Stimulated activated CD8-positive, alpha-beta memory T cell treated with anti-CD3 and anti-CD28 coated beads, Interleukin-15, amount 100 ng/mL, for 4 hours (primary cell): ENCODE results near the gene FAM53B.

Experiments used
- DNase-seq, 2 donors: peaks; one replicate each; pipeline ENCODE4 v3.0.0-alpha.2; 2020; ENCODE audit warnings: low read depth in 2 of 2

FAM53B gene

GRCh38 chr10:124728071-124728829 lies 15.9 kb downstream of the FAM53B start:
- no peak for DNase-seq

- no peak for DNase-seq
Observed at GRCh38 chr10:124727361-124727960, 16.7 kb downstream of the FAM53B start.

DNA sequence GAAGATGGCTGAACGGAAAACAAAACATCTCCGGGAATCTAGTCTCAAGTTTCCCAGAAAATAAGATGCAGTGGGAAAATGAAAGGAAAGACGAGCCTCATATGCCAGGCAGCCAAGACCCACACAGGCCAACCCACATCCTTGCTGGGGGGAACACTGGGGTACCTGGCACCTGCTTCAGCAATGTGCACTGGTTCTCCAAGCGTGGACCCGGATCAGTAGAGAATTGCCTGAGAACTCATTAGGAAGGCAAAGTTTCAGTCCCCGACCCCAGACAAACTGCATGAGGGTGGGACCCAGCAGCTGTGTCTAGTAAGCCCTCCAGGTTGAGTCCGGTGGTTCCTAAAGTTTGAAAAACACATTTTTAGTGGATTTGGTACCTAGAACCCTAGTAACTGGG lies 18.4 kb downstream of the FAM53B start:
- DNase-seq, result no peak

DNA sequence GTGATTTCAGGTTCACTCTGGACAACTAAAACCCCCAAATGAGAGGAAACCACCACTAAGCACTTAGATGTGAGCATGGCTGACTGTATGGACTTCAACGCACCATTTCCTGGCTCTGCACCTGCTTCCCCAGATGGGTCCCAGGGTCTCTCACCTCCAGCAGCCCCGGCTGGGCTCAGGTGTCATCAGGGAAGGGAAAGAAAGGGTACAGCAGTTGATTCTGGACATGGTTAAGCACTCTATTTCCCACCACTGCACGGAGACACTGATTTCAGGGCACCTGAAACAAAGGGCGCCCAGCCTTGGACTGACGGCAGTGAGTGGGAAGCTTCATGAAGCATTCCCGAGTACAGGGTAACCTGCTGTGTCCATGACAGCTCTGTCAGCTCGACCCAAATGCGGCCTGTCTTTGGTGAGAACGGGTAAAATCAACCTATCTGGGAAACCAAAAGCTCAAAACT lies 19.0 kb downstream of the FAM53B start:
- DNase-seq, result no peak

DNA sequence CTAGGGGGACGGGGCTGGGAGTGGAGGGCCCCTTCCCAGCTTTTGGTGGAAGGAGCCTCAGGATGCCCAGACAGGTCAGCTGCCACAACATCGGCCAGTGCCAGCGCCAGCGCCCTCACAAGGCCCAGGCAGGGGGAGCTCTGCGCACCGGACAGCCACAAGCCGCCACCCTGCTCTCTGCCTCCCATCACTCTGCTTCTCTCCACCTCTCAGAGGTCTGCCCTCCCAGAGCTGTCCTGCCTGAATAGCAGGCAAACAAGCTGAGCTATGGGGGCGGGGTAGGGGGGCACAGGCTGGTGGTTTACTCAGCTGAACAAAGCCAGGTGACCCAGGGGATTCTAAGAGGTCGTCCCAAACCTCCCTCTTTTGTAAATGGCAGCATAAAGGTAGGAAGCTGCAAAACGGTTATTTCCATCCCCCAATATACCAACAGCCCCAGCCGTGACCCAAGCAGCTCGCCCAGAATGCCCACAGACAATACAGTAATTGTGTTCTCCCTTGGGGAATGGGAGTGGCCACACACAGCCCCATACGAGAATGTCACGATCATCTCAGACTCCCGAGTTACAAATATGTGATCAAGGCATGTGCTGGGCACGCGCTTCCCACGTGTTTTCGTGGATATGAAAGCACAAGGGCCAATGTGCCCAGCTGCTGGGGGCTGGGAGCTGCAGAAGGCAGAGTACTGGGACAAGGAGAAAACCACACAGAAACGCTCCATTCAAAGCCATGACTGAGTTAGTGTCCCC lies 19.7 kb downstream of the FAM53B start:
- no peak for DNase-seq

DNA sequence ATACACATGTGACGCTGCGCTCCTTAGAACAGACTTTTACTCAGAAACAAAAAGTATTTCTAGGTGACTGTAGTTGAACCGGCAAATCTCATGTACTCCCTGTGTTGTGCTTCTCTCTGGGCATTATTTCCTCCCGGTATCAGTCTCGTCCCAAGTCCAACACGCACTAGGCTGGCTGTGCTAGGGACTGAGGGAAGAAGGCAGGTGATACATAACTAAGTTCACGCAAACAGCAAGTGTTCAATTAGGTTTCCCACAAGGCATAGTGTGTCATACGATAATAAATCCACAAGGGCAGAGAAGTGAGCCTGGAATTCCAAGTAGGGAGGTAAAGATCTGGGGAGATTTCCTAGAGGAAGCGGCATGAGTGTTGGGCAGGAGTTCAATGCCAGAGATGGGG lies 20.4 kb downstream of the FAM53B start:
- DNase-seq, result no peak

DNA sequence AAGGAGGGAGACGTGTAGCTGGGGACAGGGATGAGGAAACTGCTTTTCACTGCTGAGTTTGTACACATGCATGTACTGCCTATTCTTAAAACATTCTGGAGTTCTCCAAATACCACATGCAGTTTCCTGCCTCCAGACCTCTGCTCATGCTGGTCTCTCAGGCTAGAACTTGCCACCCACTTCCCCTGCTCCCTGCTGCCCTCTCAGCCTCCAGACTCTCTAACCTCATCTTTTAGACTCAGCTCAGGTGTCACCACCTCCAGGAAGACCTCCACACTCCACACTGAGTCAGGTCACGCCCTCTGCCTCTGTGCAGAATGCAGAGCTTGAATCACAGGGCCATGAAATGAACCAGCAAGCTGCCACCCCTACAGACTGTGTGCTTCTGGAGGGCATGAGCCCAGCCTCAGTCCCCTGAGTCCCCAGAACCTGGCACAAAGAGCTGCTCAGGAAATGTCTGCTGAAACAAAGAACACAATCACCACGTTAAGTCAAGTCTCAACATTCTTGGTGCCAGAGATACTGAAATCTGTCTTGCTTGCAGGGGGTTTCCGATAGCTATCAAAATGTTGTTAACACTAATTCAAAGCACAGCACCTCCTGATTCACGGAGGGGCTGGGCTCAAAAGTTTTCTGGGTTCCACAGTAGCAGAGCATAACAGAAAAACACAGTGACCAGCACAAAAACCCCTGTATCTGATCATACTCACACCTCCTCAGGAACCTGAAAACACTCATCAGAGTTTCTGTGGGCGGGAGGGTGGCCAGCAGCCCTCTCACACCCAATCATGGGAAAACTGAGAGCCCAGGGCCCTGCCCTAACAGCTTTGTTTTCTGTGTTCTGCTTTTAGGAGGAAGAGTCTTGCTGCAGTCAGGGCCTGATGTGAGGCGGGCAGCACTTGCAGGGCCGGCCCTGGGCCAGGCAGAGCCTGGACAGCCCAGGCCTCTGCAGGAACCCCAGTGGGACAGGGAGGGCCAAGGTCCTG lies 21.1 kb downstream of the FAM53B start:
- DNase-seq, result no peak

DNA sequence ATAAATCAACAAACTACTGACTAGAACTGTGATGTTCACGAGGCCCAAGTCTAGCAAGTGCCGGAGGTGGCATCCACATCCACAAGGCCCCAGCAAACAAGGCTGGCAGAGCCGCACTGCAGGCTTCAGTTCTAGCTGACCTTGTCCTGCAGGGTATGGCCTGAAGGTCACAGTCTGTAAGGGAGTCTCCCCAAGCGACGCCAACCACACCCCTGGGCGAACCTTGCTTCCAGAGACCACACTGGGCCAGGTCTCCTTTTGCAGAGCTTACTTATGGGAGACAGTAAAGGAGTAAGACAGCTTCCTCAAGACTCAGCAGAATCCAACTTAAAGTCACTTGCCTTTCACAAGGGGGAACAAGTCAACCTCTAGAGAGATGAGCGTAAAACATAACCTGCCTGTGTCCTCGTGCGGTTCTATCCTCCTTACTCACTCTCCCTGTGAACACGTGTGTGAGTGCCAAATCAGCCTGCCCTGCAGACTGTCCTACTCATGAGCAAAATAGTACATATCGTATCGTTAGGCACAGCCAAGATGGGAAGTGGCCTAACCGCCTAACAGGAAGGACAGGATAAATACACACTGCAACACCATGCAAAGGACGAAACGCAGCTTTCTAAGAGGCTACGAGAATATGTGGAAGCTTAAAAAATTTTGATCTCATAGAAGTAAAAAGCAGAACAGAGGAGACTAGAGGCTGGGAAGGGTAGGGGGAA lies 22.7 kb downstream of the FAM53B start:
- DNase-seq, result no peak

- peak in 1 of 2 donors; percentile 53 for DNase-seq
Observed at GRCh38 chr10:124719213-124719851, 24.8 kb downstream of the FAM53B start.

- DNase-seq, result peak; percentile 54 to 75
Observed at GRCh38 chr10:124717911-124718741, 26.1 kb downstream of the FAM53B start.

GRCh38 chr10:124717041-124717757 lies 27.0 kb downstream of the FAM53B start:
- no peak for DNase-seq

DNA sequence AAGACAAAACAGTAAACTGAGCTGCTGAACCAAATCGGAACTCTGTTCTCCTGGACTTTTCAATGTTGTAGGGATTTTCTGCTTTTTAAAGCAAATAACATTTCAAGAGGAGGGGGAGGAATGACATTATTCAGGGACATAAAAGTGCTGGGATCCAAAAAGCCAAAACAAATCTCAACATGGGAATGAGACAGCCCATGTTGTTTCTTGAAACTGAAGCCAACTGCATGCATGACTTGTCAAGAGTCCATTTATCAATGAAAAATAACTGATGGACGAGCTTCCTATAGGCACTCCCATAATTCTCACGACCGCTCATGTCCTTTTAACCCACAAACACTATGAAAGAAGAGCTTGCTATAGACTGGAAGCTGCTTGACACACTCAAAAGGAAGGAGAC lies 27.8 kb downstream of the FAM53B start:
- no peak for DNase-seq

GRCh38 chr10:124715439-124715838 lies 28.7 kb downstream of the FAM53B start:
- DNase-seq, result no peak

- DNase-seq, result no peak
Observed at GRCh38 chr10:124713679-124714255, 30.4 kb downstream of the FAM53B start.

- no peak for DNase-seq
Observed at GRCh38 chr10:124712704-124713407, 31.3 kb downstream of the FAM53B start.

GRCh38 chr10:124711145-124711544 lies 33.0 kb downstream of the FAM53B start:
- no peak for DNase-seq

DNA sequence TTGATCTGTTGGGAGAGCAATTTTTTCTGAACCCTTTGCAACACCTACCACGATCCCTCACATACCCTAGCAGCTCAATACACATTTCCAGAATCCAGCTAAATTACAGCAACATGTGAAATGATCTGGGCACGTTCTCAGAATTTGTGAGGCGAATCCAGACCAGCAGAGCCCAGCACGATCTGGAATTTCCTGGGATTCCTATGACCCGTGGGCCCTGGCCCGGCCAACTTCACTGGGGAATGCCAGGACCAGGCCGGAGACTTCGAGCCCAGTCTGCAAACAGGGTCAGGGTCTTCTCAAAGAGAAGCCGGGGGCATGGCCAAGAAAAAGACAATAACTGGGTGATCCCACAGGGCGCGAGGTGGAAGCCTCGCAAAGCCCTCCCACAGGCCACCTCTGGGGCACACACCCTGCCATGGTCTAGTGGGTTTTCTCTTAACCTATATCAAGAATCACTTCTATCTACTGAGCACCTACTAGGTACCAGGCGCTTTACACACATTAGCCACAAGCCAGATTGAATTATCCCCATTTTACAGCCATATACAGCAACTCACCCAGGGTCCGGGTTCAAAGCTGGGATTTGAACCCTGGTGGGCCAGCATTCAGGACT lies 33.8 kb downstream of the FAM53B start:
- DNase-seq, result no peak
